ENCODE data around the gene FAM3B.

Gene FAM3B

GRCh38 chr21:41377715-41378114 is 61.1 kb downstream of the FAM3B start:
- TF ChIP-seq, protein P1, sequence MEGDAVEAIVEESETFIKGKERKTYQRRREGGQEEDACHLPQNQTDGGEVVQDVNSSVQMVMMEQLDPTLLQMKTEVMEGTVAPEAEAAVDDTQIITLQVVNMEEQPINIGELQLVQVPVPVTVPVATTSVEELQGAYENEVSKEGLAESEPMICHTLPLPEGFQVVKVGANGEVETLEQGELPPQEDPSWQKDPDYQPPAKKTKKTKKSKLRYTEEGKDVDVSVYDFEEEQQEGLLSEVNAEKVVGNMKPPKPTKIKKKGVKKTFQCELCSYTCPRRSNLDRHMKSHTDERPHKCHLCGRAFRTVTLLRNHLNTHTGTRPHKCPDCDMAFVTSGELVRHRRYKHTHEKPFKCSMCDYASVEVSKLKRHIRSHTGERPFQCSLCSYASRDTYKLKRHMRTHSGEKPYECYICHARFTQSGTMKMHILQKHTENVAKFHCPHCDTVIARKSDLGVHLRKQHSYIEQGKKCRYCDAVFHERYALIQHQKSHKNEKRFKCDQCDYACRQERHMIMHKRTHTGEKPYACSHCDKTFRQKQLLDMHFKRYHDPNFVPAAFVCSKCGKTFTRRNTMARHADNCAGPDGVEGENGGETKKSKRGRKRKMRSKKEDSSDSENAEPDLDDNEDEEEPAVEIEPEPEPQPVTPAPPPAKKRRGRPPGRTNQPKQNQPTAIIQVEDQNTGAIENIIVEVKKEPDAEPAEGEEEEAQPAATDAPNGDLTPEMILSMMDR (IDR thresholded peaks at IDR 0.05; ENCODE audit: borderline replicate concordance, control extremely low read depth, extremely low read depth, insufficient read depth, missing control alignments): no peak
- in situ Hi-C loops (cut with MboI; ENCODE audit: low sequenced_read_pairs, unreplicated experiment): no loop called here
- DNase-seq (ENCODE audit: low spot score): no peak

DNA sequence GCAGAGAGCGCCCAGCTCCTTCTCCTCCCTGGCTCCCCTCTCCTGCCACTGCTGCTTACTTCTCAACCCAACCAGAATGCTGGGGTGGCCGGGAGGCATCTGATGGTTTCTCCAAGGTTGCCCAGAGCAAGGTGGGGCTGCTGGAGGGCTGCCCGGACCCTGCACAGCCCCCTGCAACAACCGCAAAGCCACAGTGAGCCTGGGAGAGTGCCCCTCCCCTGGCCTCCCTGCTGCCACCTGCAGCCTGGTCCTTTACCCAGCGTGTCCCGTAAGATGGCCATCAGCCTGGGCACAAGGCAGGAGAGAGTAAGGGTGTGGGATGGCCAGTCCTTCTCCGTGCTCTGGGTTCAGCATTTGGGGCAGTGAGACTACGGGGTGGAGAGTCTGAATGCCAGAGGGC is 62.2 kb downstream of the FAM3B start:
- TF ChIP-seq, protein P1 (IDR thresholded peaks at IDR 0.05; ENCODE audit: borderline replicate concordance, control extremely low read depth, extremely low read depth, insufficient read depth, missing control alignments): no peak
- no peak for DNase-seq (ENCODE audit: low spot score)
- in situ Hi-C loops (cut with MboI; ENCODE audit: low sequenced_read_pairs, unreplicated experiment): no loop called here

GRCh38 chr21:41379901-41380300 is 63.3 kb downstream of the FAM3B start:
- DNase-seq (ENCODE audit: low spot score): no peak
- TF ChIP-seq, protein P1 (IDR thresholded peaks at IDR 0.05; ENCODE audit: borderline replicate concordance, control extremely low read depth, extremely low read depth, insufficient read depth, missing control alignments): no peak
- in situ Hi-C loops (cut with MboI; ENCODE audit: low sequenced_read_pairs, unreplicated experiment): no loop called here

DNA sequence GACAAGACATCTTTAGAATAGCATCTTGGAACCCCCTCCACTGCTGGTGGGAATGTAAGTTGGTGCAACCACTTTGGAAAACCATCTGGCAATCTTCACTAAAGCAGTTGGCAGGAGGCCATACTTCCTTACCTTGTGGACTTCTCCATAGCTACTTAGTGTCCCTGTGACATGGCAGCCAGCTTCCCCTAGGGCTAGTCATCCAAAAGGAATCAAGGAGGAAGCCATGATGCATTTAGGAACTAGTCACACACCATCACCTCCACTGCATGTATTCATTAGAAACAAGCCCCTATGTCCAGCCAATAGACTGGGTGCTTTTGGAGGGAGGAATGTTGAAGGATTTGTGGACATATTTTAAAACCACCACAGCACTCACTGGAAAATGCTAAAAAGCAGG is 65.1 kb downstream of the FAM3B start:
- TF ChIP-seq, protein P1 (IDR thresholded peaks at IDR 0.05; ENCODE audit: borderline replicate concordance, control extremely low read depth, extremely low read depth, insufficient read depth, missing control alignments): no peak
- no peak for DNase-seq (ENCODE audit: low spot score)
- in situ Hi-C loops (cut with MboI; ENCODE audit: low sequenced_read_pairs, unreplicated experiment): no loop called here

- TF ChIP-seq, protein P1 (IDR thresholded peaks at IDR 0.05; ENCODE audit: borderline replicate concordance, control extremely low read depth, extremely low read depth, insufficient read depth, missing control alignments): no peak
- in situ Hi-C loops (cut with MboI; ENCODE audit: low sequenced_read_pairs, unreplicated experiment): no loop called here
- no peak for DNase-seq (ENCODE audit: low spot score)
Measured at GRCh38 chr21:41387042-41387819, 70.6 kb downstream of the FAM3B start.

GRCh38 chr21:41387824-41388223 is 71.2 kb downstream of the FAM3B start:
- TF ChIP-seq, protein P1 (IDR thresholded peaks at IDR 0.05; ENCODE audit: borderline replicate concordance, control extremely low read depth, extremely low read depth, insufficient read depth, missing control alignments): no peak
- no peak for DNase-seq (ENCODE audit: low spot score)
- in situ Hi-C loops (cut with MboI; ENCODE audit: low sequenced_read_pairs, unreplicated experiment): no loop called here
